Osteoblast (primary cell): ENCODE results near the gene LRRC9. TPM values are rescaled to one million over a fixed set of nuclear protein-coding genes. Genes with fewer than 3 reads are reported as not detected.

ENCODE experiments used
- DNase-seq: peaks from one replicate; pipeline ENCODE4 v3.0.0; 2011; ENCODE audit warnings: low spot score, mixed read lengths; ENCODE audit not compliant: insufficient read length; ENCODE audit errors: missing footprints
- H2AFZ ChIP-seq: 2 replicates; pipeline ENCODE4 v1.6.0; 2011; ENCODE audit warnings: mild to moderate bottlenecking, low read length
- H3K27ac ChIP-seq: 2 replicates; pipeline ENCODE4 v1.5.1; 2011; ENCODE audit warnings: mild to moderate bottlenecking, low read depth, low read length, moderate library complexity
- H3K27me3 ChIP-seq: 2 replicates; pipeline ENCODE4 v1.6.0; 2012; ENCODE audit warnings: mild to moderate bottlenecking, control low read depth, inconsistent platforms, low read length, moderate library complexity; ENCODE audit not compliant: insufficient read depth
- H3K36me3 ChIP-seq: 2 replicates; pipeline ENCODE4 v1.5.1; 2011; ENCODE audit warnings: mild to moderate bottlenecking, low read length, control low read depth, moderate library complexity; ENCODE audit not compliant: insufficient read depth
- H3K4me1 ChIP-seq: 2 replicates; pipeline ENCODE4 v1.5.1; 2011; ENCODE audit warnings: mild to moderate bottlenecking, low read length, control low read depth, moderate library complexity; ENCODE audit not compliant: insufficient read depth
- H3K4me2 ChIP-seq: 2 replicates; pipeline ENCODE4 v1.6.0; 2011; ENCODE audit warnings: mild to moderate bottlenecking, low read length; ENCODE audit not compliant: insufficient read depth
- H3K4me3 ChIP-seq: fragments of 200-600 bp; sonication (generic); 3 replicates; pipeline ENCODE4 v1.5.1; 2012; ENCODE audit warnings: mild to moderate bottlenecking, low read length, inconsistent platforms; ENCODE audit not compliant: insufficient read depth
- H3K79me2 ChIP-seq: 2 replicates; pipeline ENCODE4 v1.6.0; 2012; ENCODE audit warnings: mild to moderate bottlenecking, low read length, control low read depth, inconsistent platforms; ENCODE audit not compliant: insufficient read depth
- H3K9me3 ChIP-seq: 2 replicates; pipeline ENCODE4 v1.5.1; 2011; ENCODE audit warnings: low read depth, low read length, control low read depth
- H4K20me1 ChIP-seq: 2 replicates; pipeline ENCODE4 v1.6.0; 2012; ENCODE audit warnings: mild to moderate bottlenecking, low read length, control low read depth; ENCODE audit not compliant: insufficient read depth
- CTCF ChIP-seq: IDR thresholded peaks from 2 replicates; pipeline ENCODE4 v1.5.1; 2011; ENCODE audit warnings: mild to moderate bottlenecking, low read depth, low read length, moderate library complexity; ENCODE audit errors: extremely low read depth
- total RNA-seq: library from RNA; depleted of rRNA; stranded (reverse); fragments of >200 nt; gene quantifications from 2 replicates; pipeline ENCODE4 v1.2.3, GENCODE V29; 2012

The LRRC9 gene
- total RNA-seq, 1 donor: not detected

DNA sequence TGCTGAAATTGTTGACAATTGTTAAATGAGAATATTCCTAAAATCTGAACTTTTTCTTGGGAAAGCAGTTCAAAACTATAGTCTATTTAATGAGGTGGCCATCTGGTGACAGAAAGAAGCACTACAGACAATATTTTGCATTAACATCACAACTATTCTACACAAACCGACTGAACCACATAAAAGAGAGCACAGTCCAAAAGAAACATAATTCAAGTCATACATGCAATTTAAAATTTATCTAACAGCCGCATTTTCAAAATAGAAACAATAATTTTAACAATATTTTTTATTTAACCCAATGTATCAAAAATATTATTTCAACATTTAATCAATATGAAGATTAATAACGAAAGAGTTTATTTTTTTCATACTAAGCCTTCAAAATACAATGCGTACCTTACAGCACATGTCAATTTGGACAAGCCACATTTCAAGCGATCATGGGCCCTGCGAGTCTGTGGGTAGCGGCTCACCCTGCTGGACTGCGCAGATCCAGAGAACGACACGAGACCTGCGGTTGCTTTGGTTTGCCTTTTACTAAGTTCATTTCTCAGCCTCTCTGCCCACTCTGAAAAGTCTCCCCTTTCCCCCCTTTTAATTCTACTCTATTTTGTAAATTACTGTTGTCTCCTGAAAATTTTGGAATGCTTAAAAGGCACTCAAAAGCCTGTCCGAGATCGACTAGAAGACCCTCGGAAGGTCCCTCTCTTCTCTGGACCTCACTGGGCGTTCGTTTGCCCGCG lies 947 bp upstream of the LRRC9 start:
- DNase-seq: peak; percentile 72
- peak; percentile 49 for TF ChIP-seq CTCF
- peak overlapping the region; percentile 46 for H2AFZ ChIP-seq
- peaks cover 17% of the 10 kb centered on the region for H3K27me3 ChIP-seq
- peak overlapping the region; percentile 57 for H3K4me3 ChIP-seq
- H3K4me1 ChIP-seq: peaks cover 9% of the 10 kb centered on the region
- no peaks in the 10 kb centered on the region for H3K9me3 ChIP-seq
- no peak overlapping the region for H3K27ac ChIP-seq
- no peaks in the 10 kb centered on the region for H3K36me3 ChIP-seq
- H4K20me1 ChIP-seq: no peaks in the 10 kb centered on the region
- H3K79me2 ChIP-seq: no peaks in the 10 kb centered on the region
- H3K4me2 ChIP-seq: peak overlapping the region; percentile 67

GRCh38 chr14:59920378-59920683 lies 387 bp downstream of the LRRC9 start:
- Histone ChIP-seq H3K4me2 (no peak overlapping the region), H3K36me3 (no peaks in the 10 kb centered on the region), H3K4me1 (peaks cover 9% of the 10 kb centered on the region), H3K27ac (no peak overlapping the region), H3K27me3 (peaks cover 17% of the 10 kb centered on the region), H4K20me1 (no peaks in the 10 kb centered on the region), H3K79me2 (no peaks in the 10 kb centered on the region), H3K9me3 (no peaks in the 10 kb centered on the region), H2AFZ (no peak overlapping the region), H3K4me3 (no peak overlapping the region)
- no peak for TF ChIP-seq CTCF
- DNase-seq: no peak

- Histone ChIP-seq H3K27me3 (peaks cover 4% of the 10 kb centered on the region), H3K36me3 (no peaks in the 10 kb centered on the region), H3K4me1 (no peaks in the 10 kb centered on the region), H3K79me2 (no peaks in the 10 kb centered on the region), H3K27ac (no peak overlapping the region), H4K20me1 (no peaks in the 10 kb centered on the region), H3K9me3 (no peaks in the 10 kb centered on the region), H2AFZ (no peak overlapping the region), H3K4me2 (no peak overlapping the region), H3K4me3 (no peak overlapping the region)
- TF ChIP-seq CTCF: no peak
- no peak for DNase-seq
These were observed 5.9 kb downstream of the LRRC9 start for GRCh38 chr14:59925797-59926196.

DNA sequence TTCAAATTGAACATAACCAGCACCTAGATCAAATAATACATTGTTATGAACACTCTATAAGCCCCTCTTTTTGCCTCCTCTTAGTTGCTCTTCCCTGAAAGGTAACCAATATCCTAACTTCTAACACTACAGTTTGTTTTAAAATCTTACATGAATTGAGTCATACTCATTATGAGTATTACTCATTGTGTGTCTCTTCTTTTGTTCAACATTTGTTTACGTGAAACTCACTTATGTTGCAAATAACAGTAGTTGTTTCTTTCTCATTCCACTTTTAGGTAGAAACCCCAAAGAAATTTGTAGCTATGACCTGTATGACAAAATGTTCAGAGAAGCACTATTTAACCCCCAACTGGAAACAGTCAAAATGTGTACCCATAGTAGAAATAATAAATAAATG lies 6.6 kb downstream of the LRRC9 start:
- no peak for TF ChIP-seq CTCF
- no peak overlapping the region for H3K4me3 ChIP-seq
- H3K27me3 ChIP-seq: no peaks in the 10 kb centered on the region
- no peaks in the 10 kb centered on the region for H4K20me1 ChIP-seq
- H2AFZ ChIP-seq: no peak overlapping the region
- H3K27ac ChIP-seq: no peak overlapping the region
- H3K9me3 ChIP-seq: no peaks in the 10 kb centered on the region
- no peak for DNase-seq
- no peak overlapping the region for H3K4me2 ChIP-seq
- no peaks in the 10 kb centered on the region for H3K4me1 ChIP-seq
- H3K79me2 ChIP-seq: no peaks in the 10 kb centered on the region
- no peaks in the 10 kb centered on the region for H3K36me3 ChIP-seq
